ENCODE data around the gene CELF2. TPM values are rescaled to one million over a fixed set of nuclear protein-coding genes. Genes with fewer than 3 reads are reported as not detected.

The CELF2 gene
- total and polyA plus RNA-seq, 10 donors = 13.5 to 180 (median 105) TPM

DNA sequence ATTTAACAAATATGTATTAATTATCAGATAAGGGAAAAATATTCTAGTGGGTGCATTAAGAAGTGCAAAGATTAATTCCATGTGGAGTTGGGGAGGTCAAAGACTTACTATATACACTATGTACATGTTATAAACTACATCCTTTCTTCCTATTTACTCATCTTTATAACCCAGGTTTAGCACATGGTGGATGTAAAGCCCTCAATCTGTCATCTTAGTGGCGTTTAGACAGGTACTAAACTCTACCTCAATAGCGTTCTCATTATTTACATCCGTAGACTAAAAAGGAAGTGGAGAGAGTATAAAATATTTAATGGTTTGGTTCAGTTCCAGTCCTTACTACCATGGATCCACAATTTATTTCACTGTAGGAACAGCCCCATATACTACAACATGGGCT lies 14.8 kb upstream of the CELF2 start:
- peaks cover 0 to 45% (median 6%) of the 10 kb centered on the region in 7 donors for H3K27me3 ChIP-seq (replicated peaks in 1 of 7)
- no peaks in the 10 kb centered on the region for H3K4me1 ChIP-seq
- no peak overlapping the region for H3K4me3 ChIP-seq
- TF ChIP-seq, protein P1, sequence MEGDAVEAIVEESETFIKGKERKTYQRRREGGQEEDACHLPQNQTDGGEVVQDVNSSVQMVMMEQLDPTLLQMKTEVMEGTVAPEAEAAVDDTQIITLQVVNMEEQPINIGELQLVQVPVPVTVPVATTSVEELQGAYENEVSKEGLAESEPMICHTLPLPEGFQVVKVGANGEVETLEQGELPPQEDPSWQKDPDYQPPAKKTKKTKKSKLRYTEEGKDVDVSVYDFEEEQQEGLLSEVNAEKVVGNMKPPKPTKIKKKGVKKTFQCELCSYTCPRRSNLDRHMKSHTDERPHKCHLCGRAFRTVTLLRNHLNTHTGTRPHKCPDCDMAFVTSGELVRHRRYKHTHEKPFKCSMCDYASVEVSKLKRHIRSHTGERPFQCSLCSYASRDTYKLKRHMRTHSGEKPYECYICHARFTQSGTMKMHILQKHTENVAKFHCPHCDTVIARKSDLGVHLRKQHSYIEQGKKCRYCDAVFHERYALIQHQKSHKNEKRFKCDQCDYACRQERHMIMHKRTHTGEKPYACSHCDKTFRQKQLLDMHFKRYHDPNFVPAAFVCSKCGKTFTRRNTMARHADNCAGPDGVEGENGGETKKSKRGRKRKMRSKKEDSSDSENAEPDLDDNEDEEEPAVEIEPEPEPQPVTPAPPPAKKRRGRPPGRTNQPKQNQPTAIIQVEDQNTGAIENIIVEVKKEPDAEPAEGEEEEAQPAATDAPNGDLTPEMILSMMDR (IDR thresholded peaks at IDR 0.05 in 8 of 11, conservative IDR thresholded peaks at IDR 0.05 in 3 of 11) = no peak
- no peak for TF ChIP-seq POLR2A (IDR thresholded peaks at IDR 0.05)
- TF ChIP-seq POLR2AphosphoS5 (IDR thresholded peaks at IDR 0.05) = no peak
- H3K36me3 ChIP-seq = no peaks in the 10 kb centered on the region
- no peak for DNase-seq
- 55 to 72% (median 62%) methylated on average over 3 of the region's 3 CpGs for WGBS, 5 donors
- H3K9me3 ChIP-seq = no peaks in the 10 kb centered on the region
- no peak overlapping the region for H3K27ac ChIP-seq
- intact Hi-C loops (cut with DNase I; ENCODE audit: low total_unique reads) = no loop called here

DNA sequence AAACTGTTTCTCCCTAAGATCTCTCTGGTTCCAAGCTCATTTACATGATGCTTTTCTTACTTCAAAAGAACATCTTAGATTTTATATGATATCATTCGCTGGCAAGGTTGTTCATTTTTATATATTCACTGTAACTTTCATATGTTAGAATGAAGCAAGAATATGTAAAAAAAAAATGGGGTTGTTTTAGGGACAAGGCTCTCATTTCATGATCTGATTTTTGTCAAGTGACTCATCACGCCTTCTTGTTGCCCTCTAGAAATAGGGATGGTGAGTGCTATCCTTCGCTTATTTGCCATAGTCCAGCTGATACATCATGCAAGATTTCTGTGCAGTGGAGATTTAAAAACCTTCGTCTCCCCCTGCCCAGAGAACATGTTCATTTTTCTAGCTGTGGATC lies 14.0 kb upstream of the CELF2 start:
- no peak overlapping the region for H3K27ac ChIP-seq
- H3K27me3 ChIP-seq (replicated peaks in 1 of 7) = peaks cover 0 to 52% (median 10%) of the 10 kb centered on the region in 7 donors
- DNase-seq = no peak
- WGBS, 5 donors = 80 to 90% (median 84%) methylated on average over 4 of the region's 4 CpGs
- no peak overlapping the region for H3K4me3 ChIP-seq
- intact Hi-C loops (cut with DNase I; ENCODE audit: low total_unique reads) = no loop called here
- TF ChIP-seq POLR2A (IDR thresholded peaks at IDR 0.05) (no peak), POLR2AphosphoS5 (IDR thresholded peaks at IDR 0.05) (no peak)
- TF ChIP-seq, protein P1 (IDR thresholded peaks at IDR 0.05 in 8 of 11, conservative IDR thresholded peaks at IDR 0.05 in 3 of 11) = no peak
- no peaks in the 10 kb centered on the region for H3K36me3 ChIP-seq
- H3K9me3 ChIP-seq = no peaks in the 10 kb centered on the region
- no peaks in the 10 kb centered on the region for H3K4me1 ChIP-seq

DNA sequence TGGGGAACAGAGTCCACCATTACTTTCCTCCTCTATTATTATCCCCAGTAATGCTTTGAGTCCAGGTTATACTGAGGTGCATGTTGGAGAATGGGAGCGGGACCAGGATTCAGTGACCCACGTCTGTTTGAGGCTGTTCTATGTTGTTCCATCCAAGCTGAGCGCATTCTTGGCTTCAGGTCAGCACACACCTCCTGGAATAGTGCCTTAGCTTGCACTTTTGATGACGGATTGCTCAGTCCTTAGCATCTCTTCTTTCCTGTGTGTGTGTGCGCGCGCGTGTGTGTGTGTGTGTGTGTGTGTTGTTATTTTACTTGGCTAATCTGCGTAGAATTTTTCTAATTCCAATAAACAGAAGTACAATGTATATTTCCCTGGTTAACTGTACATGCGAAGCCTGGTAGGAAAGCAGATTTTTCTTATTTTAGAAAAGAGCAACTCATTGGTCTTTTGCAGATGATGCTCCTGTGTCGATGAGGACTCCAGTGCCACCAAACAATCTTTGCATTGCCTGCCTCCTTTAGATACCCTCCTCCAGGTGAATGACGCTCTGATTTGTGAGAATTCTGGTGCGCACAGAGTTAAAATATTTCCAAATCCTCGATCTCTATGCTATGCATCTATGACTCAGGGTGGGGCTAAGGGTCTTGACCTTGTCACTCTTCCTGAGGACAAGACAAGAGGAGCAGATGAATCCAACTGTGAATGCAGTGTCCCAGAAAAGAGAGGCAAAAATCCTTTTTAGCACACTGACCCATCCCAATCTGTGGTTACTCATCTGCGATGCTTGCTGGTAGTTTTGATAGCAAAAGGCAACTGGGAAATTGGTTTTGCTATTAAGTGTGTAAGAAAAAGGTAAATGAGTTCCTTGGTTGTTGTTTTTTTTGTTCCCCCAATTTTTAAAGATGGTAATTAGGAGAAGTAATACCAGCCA lies 13.3 kb upstream of the CELF2 start:
- no peak overlapping the region for H3K27ac ChIP-seq
- no peak overlapping the region for H3K4me3 ChIP-seq
- H3K4me1 ChIP-seq = no peaks in the 10 kb centered on the region
- no peaks in the 10 kb centered on the region for H3K36me3 ChIP-seq
- WGBS, 5 donors = 88 to 93% (median 89%) methylated on average over 15 of the region's 15 CpGs
- intact Hi-C loops (cut with DNase I; ENCODE audit: low total_unique reads) = no loop called here
- no peak for DNase-seq
- H3K9me3 ChIP-seq = no peaks in the 10 kb centered on the region
- H3K27me3 ChIP-seq (replicated peaks in 1 of 7) = peaks cover 0 to 57% (median 10%) of the 10 kb centered on the region in 7 donors
- TF ChIP-seq, protein P1 (IDR thresholded peaks at IDR 0.05 in 8 of 11, conservative IDR thresholded peaks at IDR 0.05 in 3 of 11) = no peak
- TF ChIP-seq POLR2A (IDR thresholded peaks at IDR 0.05) = no peak
- TF ChIP-seq POLR2AphosphoS5 (IDR thresholded peaks at IDR 0.05) = no peak

DNA sequence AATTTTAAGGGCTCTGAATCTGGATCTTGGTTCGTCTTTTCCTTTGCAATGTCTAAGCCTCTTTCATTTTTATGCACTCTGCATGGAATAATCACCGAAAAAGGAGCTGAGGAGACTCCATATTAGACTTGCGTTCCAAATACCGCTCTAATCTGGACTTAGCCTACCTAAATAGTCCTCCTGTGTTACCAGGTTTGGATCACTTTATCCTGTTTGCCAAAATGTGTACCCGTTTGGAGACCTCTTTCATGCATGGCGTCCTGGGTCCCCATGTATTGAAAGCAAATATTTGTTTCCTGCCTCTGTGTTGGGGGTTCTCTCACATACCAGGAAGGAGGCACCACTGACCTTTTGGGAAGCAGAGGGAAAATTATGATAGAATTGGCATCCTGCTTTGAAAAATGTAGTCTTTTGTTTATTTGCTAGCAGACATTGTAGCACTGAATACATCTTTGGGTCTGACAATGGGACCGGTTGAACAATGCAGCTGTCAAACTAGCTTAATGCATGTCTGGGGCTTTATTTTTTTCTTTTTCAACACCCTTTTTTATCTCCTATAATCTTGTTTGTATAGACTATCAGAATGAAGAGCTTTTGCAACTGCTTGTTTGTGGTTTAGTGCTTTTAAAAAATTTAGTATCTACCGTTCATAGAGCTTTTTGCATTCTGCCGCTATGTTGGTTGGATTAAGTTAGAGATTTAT lies 11.8 kb upstream of the CELF2 start:
- H3K9me3 ChIP-seq = no peaks in the 10 kb centered on the region
- no peaks in the 10 kb centered on the region for H3K4me1 ChIP-seq
- TF ChIP-seq POLR2AphosphoS5 (IDR thresholded peaks at IDR 0.05) = no peak
- TF ChIP-seq, protein P1 (IDR thresholded peaks at IDR 0.05 in 8 of 11, conservative IDR thresholded peaks at IDR 0.05 in 3 of 11) = no peak
- no peak for TF ChIP-seq POLR2A (IDR thresholded peaks at IDR 0.05)
- no peak for DNase-seq
- H3K27ac ChIP-seq = no peak overlapping the region
- no peaks in the 10 kb centered on the region for H3K36me3 ChIP-seq
- H3K27me3 ChIP-seq (replicated peaks in 1 of 7) = peaks cover 0 to 69% (median 10%) of the 10 kb centered on the region in 7 donors
- WGBS, 5 donors = 73 to 88% (median 79%) methylated on average over 9 of the region's 9 CpGs
- H3K4me3 ChIP-seq = no peak overlapping the region
- intact Hi-C loops (cut with DNase I; ENCODE audit: low total_unique reads) = no loop called here

Data from spleen (tissue), 11 donors.